Renal pelvis (tissue), 4 donors: ENCODE measurements around the gene UIMC1. TPM values are rescaled to one million over a fixed set of nuclear protein-coding genes. Genes with fewer than 3 reads are reported as not detected.

ENCODE experiments used
- DNase-seq: peaks from one replicate; pipeline ENCODE4 v3.0.0-alpha.2; 2013
- polyA plus RNA-seq, 3 donors: library from polyadenylated mRNA; unstranded; fragments of 120-200 nt; gene quantifications; one replicate each; pipeline ENCODE4 v1.2.1, GENCODE V29; 2013; ENCODE audit not compliant: insufficient read length in 3 of 3

Gene UIMC1
- polyA plus RNA-seq, 3 donors, result 37.0 to 47.0 (median 38.8) TPM

DNA sequence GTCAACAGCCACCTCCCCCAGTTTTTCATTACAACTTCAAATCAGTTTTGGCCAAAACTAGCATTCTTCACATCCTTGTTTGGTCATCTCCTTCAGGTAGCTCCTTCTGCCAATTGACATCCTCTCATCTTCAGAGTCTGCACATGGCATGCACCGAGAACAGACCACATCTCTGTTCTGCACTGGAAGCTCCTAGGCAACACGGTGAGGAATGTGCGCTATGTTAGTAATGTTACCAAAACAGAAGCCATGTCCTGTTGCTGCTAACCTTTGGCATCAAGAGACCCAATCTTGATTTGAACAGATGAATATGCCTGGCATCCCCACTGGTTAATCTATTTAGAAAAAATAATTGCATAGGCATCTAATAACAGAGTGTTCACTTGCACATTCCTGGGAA, 102.3 kb downstream of the UIMC1 start:
- DNase-seq, result no peak

DNA sequence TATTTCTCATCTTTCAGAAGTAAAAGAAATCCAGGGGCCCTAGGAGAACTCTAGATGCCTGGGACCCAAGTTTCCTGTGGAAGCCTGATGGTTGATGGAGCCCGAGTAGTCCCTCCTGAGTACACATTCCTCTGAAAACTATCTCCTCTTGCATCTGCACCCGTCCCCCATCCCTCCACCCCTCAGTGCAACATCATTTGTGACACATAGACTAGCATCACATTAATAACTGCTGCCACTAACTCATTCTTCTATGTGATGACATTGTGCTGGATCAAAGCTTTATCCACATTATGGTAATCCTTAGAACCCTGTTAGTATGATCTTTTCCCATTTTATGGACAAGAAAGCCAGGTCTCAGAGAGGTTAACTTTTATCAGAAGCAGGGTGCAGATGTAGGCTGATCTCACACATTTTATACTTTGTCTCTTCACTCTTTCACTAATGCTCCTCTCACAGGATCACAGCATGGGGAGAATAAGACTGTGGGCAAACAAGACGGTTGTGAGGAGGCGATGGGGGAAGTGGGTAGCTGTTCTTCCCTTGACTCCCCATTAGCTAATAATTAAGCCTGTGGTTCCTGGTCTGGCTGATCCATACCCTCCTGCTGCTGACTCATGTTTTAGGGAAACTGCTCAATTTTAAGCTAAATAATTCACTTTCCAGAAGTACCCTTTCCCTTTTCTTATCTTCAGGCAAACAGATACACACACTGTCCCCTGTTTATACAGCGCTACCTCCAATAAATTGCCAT, 103.5 kb downstream of the UIMC1 start:
- no peak for DNase-seq

DNA sequence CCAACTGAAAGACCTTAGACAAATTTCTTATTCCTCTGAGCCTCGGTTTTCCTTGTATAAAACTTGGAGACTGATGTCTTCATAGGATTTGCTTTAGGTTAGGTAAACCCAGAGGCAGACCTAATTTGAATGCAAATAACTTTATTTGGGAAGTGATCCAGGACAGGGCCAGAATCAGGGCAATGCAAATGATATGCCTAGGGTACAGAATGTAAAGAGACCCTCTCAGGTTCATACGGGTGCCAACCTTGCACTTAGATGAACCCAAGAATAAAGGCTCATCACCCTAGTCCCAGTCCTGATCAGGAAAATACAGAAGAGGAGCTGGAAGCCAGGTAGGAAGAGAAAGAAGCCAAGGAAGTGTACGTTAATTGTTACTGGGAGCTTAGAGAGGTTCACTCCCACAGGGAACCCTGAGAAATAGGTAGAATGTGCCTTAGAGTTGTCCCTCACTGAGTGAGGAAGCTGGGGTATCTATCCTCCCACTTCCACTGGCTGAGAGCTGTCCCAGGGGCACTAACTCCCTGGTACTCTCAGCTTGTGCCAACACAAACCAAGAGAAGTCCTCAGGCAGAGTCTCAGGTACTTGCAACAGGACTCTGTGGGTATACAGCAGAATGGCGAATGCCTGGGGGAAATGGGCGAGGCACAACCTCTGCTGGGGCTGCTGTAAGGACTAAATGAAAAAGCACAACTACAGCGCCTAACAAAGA, 104.3 kb downstream of the UIMC1 start:
- no peak for DNase-seq

DNA sequence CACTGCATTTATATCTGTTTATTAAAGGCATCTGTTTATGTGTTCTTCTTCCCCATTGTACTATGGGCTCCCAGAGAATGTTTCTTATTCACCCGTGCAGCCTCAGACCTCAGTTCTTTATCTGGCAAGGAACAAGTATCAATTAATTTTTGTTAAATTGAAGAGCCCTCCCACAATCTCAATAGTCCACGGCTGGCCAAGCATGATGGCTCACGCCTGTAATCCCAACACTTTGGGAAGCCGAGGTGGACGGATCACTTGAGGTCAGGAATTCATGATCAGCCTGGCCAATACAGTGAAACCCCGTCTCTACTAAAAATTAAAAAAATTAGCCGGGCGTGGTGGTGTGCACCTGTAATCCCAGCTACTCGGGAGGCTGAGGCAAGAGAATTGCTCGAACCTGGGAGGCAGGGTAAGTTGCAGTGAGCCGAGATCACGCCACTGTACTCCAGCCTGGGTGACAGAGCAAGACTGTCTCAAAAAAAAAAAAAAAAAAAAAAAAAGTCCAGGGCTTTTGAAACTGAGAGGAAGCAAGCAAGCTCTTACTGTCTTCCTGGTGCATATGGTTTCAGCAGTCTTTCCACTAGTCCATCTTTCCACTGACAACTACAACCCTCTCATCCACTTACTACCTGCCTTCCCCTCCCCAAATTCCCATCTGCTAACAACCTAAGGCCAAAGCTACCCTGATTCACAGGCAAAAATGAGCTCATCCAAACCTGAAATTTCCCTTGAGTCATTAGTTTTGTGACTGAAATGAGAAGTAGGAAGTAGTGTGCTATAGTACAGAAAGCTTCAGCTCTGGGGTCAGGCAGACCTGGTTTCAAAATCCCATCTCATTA, 105.1 kb downstream of the UIMC1 start:
- DNase-seq, result no peak

DNA sequence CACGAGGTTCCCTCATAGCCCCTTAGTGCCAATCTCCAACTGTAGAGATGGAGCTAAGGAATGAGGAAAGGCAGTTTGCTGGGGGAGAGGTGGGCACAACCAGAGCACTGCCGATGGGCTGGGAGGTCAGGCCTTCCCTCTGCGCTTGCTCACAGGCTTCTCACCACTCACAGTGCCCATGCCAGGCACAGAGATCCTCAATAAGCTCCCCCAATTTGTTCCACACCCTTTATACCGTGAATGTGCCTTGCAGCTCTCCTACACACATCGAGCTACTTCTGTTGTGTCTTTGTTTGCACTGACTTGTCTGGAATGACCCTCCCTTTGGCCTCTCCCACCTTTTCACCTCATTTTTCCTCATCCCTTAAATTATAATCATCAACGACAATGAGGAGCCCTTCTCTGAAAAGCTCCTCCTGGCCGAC, 105.8 kb downstream of the UIMC1 start:
- DNase-seq, result no peak

DNA sequence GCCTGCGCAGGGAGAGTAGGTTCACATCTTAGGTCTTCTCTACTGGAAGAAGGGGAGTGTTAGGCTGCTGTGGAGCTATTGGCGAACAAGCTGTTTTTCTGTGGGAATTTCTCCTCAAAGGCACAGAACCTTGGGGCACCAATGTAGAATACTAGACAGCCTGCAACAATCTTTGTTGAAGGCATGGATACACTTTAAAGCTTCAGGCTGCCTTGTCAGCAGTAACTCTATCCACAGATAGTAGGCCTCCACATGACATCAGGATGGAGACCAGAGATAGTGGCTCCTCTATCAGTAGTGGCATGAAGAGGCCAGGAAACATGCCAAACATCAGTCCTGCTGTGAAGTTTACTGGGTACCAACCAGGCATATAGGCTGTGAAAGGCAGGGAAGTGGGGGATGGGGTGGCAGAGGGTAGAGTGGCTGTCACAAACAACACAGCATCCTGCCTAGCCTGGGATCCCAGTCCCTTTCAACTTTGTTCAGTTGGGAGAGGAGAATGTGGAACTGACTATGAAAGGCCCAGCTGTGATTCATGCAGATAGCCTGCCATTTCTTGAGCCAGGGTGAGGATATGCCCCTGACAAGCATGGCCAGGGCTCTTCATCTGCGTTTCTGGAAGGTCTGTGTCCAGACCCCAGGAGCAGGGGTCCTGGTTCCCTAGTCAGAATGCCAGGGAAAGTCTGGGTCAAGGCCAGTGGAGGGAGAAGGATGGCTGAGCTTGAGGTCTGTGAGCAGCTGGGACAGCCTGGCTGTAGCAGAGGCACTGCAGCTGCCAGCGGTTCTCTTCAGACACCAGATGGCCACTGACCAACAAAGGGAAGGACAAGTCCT, 106.4 kb downstream of the UIMC1 start:
- no peak for DNase-seq

DNA sequence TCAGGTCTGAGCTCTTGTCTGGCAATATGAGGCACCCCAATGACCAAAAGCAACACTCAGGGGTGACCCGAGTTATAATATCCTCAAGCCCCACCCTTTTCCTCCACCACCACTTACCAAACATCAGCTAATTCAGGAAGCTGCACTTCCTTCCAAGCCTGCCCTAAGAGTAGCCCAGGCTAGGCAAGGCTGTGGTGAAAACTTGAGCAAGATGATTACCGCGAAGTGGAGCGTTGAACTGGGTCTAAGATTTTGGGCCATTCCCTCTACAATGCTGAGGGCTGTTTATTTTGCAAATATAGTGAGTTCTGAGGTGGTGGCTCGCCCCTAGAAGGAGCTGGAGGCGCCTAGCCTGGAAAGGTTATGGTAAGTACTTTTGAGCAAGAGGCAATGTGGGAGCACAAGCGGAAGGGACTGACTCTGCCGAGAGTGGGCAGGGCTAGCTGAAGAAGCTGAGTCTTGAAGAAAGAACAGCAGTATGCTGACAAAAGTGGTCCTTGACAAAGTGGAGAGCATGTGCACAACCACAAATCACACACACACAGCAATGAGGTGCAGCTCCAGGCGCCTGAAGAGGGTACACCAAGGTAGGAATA, 107.2 kb downstream of the UIMC1 start, which contains the start of gene HK3:
Gene HK3 (minus strand): TSS at position 51 of the 596 bp plus-strand sequence. CDS start 3,187 bp downstream, outside the sequence.
- no peak for DNase-seq

DNA sequence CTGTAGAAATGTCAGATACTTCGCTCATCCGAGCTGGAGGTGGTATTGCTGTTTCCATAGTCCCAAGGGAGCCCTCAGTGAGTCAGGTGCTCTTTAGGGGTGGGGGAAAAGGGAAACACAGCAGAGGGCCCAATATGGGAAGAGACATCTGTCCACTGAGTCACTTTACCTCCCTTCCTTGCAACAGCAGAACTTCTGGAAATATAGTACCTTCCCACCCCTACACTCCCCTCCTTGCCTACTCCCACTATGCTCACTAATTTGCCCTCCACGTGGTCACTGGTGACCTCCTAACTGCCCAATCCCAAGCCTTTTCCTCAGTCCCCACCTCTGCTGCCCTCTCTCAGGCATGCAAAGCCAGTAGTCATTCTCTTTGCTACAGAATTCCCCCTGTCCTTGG, 109.3 kb downstream of the UIMC1 start:
- no peak for DNase-seq

DNA sequence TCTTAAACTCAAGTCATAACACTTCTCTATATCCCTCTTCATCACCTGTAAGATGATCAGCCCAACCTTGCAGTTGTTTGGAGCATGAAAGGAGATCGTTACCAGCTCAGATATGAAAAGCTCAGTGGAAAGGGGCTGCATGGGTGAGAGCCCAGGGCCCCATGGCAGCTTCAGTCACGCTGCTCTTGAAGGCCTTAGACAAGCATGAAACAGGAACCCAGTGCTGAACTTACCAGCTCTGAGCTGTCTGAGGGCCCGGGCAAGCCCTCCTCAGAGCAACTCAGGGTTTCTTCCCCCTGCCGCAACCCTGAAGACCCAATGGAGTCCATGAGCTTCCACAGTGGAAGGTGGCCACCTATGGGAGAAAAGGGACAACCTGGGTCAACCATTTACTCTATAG, 110.7 kb downstream of the UIMC1 start:
- no peak for DNase-seq

DNA sequence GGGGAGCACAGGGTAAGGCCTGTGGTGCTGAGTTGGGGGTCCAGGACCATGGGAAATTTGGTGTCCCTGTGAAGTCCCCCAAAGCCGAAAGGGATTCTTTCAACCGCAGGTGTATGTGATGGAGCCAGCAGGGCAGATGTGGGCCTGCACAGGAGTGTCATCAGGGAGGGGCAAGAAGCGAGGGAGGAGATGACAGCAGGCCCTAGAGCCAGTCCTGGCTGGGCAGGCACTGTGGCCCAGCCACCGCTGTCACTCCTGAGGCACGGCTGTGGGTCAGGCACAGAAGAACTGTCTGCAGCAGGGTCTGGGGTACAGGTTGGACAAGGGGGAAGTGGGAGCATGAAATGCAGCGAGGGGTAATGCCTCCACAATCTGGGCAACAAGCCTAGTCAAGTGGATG, 112.3 kb downstream of the UIMC1 start:
- DNase-seq, result no peak

DNA sequence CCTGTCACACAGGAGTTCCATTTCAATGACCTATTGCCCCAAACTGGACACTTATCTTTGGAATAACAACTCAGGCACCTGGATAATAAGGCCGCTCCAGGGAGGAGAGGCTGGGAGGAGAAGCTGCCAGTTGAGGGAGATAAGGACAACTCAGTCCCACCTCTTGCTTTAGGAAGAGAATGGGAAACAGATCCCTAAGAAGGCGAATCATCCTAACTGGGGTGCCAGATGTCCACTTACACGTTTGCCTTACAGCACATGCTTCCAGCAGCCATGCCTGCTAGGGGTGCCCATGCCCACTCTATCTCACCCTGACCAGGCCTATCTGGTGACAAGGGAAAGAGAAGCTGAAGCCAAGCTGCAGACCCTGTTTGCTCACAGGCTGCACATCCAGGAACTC, 113.9 kb downstream of the UIMC1 start:
- no peak for DNase-seq

DNA sequence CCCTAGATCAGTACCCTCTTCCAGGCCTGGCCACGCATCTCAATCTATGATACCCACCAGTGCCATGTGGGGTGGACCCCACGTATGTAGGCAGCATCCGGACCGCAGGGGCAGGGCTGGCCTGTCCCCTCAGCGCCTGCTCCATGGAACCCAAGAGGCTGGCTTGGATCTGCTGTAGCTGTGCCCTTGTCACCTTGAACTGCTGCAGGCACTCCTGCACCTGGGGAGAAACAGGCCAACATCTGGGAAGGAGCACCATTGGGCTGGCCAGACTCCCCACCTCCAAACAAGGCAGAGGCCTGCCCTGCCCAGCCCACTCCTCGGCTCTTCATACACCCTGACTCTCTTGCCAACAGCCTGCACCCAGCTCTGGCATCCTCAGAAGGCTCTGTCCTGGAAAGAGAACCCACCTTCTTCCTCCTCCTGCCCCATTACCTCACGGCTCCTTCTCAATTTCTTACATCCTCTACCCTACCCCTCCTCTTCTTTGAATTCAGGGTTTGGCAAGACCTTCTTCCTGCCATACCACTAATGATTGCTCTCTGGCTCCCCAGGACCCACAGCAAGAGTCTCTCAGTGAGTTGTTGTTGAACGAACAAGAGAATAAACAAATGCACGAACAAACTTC, 115.1 kb downstream of the UIMC1 start:
- DNase-seq, result no peak

DNA sequence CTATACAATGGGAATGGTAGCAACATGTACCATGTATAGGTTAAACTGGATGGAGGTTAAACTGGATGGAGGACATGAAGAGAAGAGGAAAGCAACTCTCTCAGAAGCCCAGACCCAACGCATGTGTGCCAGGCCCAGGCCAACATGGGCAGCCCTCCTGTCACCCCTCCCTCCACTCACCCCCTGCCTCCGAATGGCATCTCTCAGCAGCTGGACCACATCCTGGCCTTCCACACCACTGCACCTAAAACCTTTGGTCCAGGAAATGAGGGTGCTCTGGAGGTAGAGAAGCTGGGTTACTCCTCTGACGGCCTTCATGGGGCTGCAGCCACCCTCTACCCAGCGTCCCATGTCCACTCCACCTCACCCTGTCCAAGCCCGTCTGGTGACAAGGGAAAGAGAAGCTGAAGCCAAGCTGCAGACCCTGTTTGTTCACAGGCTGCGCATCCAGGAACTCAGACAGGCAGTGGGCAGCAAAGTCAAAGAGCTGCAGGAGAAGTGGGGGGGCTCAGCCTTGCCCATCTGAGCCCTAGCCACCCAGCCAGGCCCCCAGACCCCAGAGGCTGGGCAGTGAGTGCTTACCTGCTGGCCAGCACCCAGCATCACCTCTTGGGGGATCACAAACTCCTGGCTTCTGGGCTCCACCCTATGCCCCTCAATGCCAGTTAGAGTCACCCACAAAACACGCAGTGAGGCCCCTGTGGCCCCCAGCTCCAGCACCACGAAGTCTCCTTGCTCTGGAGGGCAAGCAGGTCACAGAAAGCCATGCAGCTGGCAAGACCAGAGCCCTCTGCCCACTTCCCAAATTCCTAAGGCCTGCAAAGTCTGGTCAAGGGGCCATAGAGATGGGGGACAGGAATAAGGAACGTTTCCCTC, 115.9 kb downstream of the UIMC1 start:
- DNase-seq, result no peak

DNA sequence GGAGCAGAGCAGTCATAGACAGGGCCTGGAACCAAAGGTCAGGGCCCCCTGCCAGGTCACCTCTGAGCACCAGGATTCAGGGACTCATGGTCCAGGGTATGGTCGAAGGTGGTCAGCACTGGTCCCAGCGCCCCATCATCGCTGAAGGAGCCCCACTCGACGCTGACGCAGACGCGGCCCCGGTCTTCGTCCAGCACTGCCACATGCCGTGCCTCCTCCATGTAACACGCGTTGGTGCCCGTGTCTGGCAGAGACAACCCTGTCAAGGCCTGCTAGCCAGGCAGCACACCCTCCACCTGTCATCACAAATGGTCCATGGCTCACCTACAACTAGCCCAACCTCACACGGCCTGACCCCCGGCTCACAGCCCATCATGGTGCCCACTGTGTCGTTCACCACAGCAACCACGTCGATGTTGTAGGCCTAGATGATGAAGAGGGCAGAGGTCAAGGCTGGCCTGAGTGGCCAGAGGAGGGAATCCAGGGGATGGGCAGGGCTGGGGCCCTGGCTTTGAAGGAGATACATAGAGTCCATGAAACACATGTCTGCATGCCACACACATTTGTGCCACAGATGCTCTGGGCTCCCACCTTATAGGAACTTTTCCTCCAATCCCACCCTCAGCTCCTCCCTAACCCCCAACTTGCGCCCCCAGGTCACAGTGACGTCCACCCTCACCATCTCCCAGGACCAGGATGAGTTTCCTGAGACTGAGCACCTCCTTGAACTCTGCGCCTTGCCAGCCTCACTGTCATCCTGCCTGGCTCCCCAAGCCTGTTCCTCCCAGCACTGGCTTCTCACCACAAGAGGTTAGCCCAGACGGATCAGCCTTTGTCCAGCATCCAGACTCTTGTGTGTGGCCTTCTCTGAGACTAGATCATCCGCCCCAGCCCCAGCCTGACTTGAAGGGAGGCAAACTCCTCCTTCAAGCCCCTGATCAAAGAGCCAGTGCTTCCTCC, 117.0 kb downstream of the UIMC1 start:
- DNase-seq, result no peak

DNA sequence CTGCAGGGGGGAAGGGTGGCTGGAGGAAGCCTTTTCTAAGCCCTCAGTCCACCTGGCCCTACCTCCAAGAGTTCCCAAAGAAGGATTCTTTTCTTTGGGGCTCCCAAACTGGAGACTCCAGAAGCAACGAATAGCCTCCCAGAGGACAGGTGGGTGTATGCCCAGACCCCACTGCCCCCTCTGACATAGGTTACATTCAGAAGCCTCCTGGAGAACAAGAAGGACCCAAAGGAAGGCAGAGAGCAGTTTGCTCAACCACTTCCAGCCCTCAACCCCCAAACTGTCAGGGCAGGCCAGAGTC, 117.8 kb downstream of the UIMC1 start:
- no peak for DNase-seq

DNA sequence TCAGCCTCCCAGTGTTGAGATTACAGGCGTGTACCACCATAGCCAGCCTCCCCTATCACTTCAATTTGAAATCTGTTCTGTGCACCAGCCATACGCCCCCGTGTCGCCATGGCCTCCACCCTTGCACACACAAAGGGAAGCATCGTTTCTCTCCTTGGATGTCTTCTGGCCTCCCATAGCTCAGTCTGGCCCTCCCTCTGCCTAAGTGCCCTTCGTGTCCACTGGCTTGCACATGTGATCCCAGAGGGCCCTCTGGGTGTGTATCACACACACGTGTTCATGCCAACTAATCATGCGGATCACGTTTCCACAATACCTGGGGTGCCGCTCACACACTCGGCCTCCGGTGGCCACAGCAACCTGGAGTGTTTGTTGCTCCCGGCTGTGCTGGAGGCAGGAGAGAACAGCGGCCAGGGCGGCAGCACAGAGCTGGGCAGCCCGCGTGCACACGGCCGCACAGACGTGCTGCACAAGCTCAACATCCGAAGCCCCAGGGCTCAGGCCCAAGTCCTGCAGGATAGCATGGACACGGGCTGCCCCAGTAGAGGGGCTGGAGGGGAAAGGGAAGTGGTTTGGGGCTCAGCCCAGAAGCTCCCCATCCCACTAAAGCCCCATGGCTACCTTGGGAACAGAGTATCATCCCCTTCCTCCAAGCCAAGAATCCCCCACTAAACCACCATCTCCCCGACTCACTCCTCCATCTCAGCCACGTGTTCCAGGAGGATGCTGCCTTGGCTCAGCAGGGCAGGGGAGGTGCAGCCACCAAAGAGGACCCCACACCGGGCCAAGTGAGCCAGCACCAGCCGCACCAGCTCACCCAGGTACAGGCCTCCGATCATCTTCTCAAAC, 118.3 kb downstream of the UIMC1 start:
- no peak for DNase-seq

DNA sequence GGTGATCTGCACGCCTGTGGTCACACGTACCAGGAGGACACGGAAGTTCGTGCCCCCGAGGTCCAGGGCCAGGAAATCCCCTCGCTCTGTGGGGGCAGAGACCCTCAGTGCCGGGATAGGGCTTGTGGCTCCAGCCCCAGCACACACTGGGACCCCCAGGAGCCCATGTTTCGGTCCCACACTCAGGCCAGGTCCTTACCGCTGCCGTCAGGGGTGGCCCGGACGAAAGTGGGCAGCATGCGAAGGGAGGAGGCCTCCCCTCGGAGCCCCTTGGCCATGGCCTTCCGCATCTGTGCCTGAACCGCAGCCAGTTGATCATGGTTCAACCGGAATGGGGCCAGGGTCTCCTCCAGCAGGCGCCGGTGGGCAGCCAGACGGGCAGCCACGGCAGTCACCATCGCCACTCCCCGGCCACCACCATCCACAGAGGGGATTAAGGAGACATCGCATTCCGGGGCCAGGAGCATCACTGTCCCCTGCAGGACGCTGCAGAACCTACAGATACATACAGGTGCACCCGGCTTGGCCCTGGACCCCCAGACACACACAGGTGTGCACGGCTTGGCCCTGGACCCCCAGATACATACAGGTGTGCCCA, 119.2 kb downstream of the UIMC1 start:
- no peak for DNase-seq
